OCI-LY7 (cell line): ENCODE results near the gene RBL1.

Experiments
- EZH2phosphoT487 ChIP-seq: fragments of 200-600 bp; sonication (generic); IDR thresholded peaks from 2 replicates; pipeline ENCODE4 v1.6.1; 2018; ENCODE audit warnings: low read depth, borderline replicate concordance, mild to moderate bottlenecking, mixed run types, antibody characterized with exemption, low read length, moderate library complexity, mixed read lengths
- TF ChIP-seq, protein P1 (sequence below): fragments of 200-600 bp; sonication (generic); conservative IDR thresholded peaks from 2 replicates; pipeline ENCODE4 v1.5.1; 2014; ENCODE audit warnings: mild to moderate bottlenecking, antibody characterized with exemption, low read length, moderate library complexity, mixed read lengths

DNA sequence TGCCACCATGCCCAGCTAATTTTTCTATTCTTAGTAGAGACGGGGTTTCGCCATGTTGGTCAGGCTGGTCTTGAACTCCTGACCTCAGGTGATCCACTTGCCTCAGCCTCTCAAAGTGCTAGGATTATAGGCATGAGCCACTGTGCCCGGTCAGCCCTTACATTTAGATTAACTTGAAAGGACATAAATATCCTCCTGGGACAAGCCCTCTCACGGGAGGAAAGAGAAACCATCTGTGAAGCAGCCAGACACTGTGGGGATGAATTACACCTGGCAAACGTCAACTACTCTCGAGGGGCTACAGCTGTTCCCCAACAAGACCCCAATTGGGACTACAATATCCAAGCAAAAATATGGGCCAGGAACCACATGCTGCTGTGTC lies 111.5 kb downstream of the RBL1 start:
- TF ChIP-seq, protein P1, sequence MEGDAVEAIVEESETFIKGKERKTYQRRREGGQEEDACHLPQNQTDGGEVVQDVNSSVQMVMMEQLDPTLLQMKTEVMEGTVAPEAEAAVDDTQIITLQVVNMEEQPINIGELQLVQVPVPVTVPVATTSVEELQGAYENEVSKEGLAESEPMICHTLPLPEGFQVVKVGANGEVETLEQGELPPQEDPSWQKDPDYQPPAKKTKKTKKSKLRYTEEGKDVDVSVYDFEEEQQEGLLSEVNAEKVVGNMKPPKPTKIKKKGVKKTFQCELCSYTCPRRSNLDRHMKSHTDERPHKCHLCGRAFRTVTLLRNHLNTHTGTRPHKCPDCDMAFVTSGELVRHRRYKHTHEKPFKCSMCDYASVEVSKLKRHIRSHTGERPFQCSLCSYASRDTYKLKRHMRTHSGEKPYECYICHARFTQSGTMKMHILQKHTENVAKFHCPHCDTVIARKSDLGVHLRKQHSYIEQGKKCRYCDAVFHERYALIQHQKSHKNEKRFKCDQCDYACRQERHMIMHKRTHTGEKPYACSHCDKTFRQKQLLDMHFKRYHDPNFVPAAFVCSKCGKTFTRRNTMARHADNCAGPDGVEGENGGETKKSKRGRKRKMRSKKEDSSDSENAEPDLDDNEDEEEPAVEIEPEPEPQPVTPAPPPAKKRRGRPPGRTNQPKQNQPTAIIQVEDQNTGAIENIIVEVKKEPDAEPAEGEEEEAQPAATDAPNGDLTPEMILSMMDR: no peak
- TF ChIP-seq EZH2phosphoT487: no peak
